DND-41 (cell line): ENCODE results near the gene TTYH2.
A peak's percentile ranks its signal among the peaks of the same experiment; 100 is the strongest.
"Not testable (repeated sequence)": the region's sequence is repeated elsewhere in the genome, so short reads cannot be mapped to it uniquely, and the experiment has no call there.

ENCODE experiments used
- ATAC-seq: fragments of 200-7000 bp; cut with Tn5 transposase; 3 replicates; pipeline ENCODE4 v1.9.1; 2021; ENCODE audit warnings: low read depth; ENCODE audit not compliant: insufficient read depth
- DNase-seq: peaks from one replicate; pipeline ENCODE4 v3.0.0-alpha.2; 2020
- H2AFZ ChIP-seq: 2 replicates; pipeline ENCODE4 v1.6.0; 2012; ENCODE audit warnings: low read depth, low read length
- H3K27ac ChIP-seq: 2 replicates; pipeline ENCODE4 v1.5.1; 2012; ENCODE audit warnings: low read length, inconsistent platforms
- H3K27me3 ChIP-seq: fragments of 200-600 bp; sonication (generic); 2 replicates; pipeline ENCODE4 v1.6.0; 2012; ENCODE audit warnings: low read length, mild to moderate bottlenecking, inconsistent platforms; ENCODE audit not compliant: insufficient read depth, poor library complexity
- H3K36me3 ChIP-seq: 2 replicates; pipeline ENCODE4 v1.5.1; 2012; ENCODE audit warnings: low read length, inconsistent platforms; ENCODE audit not compliant: insufficient read depth
- H3K4me1 ChIP-seq: 2 replicates; pipeline ENCODE4 v1.5.1; 2012; ENCODE audit warnings: mild to moderate bottlenecking, low read length; ENCODE audit not compliant: insufficient read depth
- H3K4me2 ChIP-seq: 2 replicates; pipeline ENCODE4 v1.6.0; 2012; ENCODE audit warnings: mild to moderate bottlenecking, moderate library complexity, low read length, inconsistent platforms; ENCODE audit not compliant: insufficient read depth
- H3K4me3 ChIP-seq, 2 experiments: fragments of 200-600 bp in 1 of 2; shearing (Covaris generic) in 1 of 2; 2 replicates each; pipeline ENCODE4 v1.5.1; 2012 to 2016; ENCODE audit warnings: inconsistent platforms in 2 of 2, low read length in 2 of 2, mild to moderate bottlenecking in 2 of 2, low read depth in 1 of 2, moderate library complexity in 1 of 2
- H3K79me2 ChIP-seq: 2 replicates; pipeline ENCODE4 v1.6.0; 2012; ENCODE audit warnings: low read length, inconsistent platforms; ENCODE audit not compliant: insufficient read depth
- H3K9ac ChIP-seq: 2 replicates; pipeline ENCODE4 v1.6.0; 2012; ENCODE audit warnings: low read depth, mild to moderate bottlenecking, inconsistent platforms, low read length, moderate library complexity
- H3K9me3 ChIP-seq: 2 replicates; pipeline ENCODE4 v1.5.1; 2012; ENCODE audit warnings: low read length, moderate library complexity, mild to moderate bottlenecking, inconsistent platforms; ENCODE audit not compliant: insufficient read depth, severe bottlenecking
- H4K20me1 ChIP-seq: 2 replicates; pipeline ENCODE4 v1.6.0; 2012; ENCODE audit warnings: low read length; ENCODE audit not compliant: insufficient read depth
- CTCF ChIP-seq: IDR thresholded peaks from 2 replicates; pipeline ENCODE4 v1.5.1; 2012; ENCODE audit warnings: borderline replicate concordance, low read length, moderate library complexity, mild to moderate bottlenecking; ENCODE audit not compliant: poor library complexity, severe bottlenecking; ENCODE audit errors: extremely low read depth
- EZH2 ChIP-seq: IDR thresholded peaks from 3 replicates; pipeline ENCODE4 v1.6.1; 2012; ENCODE audit warnings: borderline replicate concordance, low read depth, mild to moderate bottlenecking, moderate library complexity, low read length, inconsistent platforms; ENCODE audit not compliant: severe bottlenecking

The TTYH2 gene

GRCh38 chr17:74280093-74280513 is 66.7 kb downstream of the TTYH2 start:
- DNase-seq (no peak), ATAC-seq (no peak)
- H4K20me1 ChIP-seq: no peaks in the 10 kb centered on the region
- H3K4me2 ChIP-seq: no peak overlapping the region
- peaks cover 7% of the 10 kb centered on the region for H3K27me3 ChIP-seq
- H3K79me2 ChIP-seq: no peaks in the 10 kb centered on the region
- no peak overlapping the region for H2AFZ ChIP-seq
- no peak overlapping the region for H3K27ac ChIP-seq
- H3K9ac ChIP-seq: no peak overlapping the region
- no peaks in the 10 kb centered on the region for H3K4me1 ChIP-seq
- TF ChIP-seq EZH2 (no peak), CTCF (no peak)
- no peaks in the 10 kb centered on the region for H3K36me3 ChIP-seq
- no peaks in the 10 kb centered on the region for H3K9me3 ChIP-seq
- no peak overlapping the region for H3K4me3 ChIP-seq

- DNase-seq: no peak
- H3K36me3 ChIP-seq: no peaks in the 10 kb centered on the region
- H3K4me1 ChIP-seq: no peaks in the 10 kb centered on the region
- peaks cover 6% of the 10 kb centered on the region for H3K27me3 ChIP-seq
- H3K27ac ChIP-seq: no peak overlapping the region
- no peaks in the 10 kb centered on the region for H3K79me2 ChIP-seq
- H3K9ac ChIP-seq: no peak overlapping the region
- H2AFZ ChIP-seq: no peak overlapping the region
- no peak for ATAC-seq
- TF ChIP-seq CTCF: no peak
- TF ChIP-seq EZH2: no peak
- H4K20me1 ChIP-seq: no peaks in the 10 kb centered on the region
- no peak overlapping the region for H3K4me2 ChIP-seq
- H3K4me3 ChIP-seq: no peak overlapping the region
- no peaks in the 10 kb centered on the region for H3K9me3 ChIP-seq
These were observed 68.4 kb downstream of the TTYH2 start for GRCh38 chr17:74281799-74282198.

- not testable (repeated sequence) for H3K9ac ChIP-seq, H3K4me2 ChIP-seq, ATAC-seq, H3K4me3 ChIP-seq, H3K27me3 ChIP-seq, H3K36me3 ChIP-seq, H3K27ac ChIP-seq, DNase-seq, H3K9me3 ChIP-seq, H3K4me1 ChIP-seq, H3K79me2 ChIP-seq, H4K20me1 ChIP-seq, H2AFZ ChIP-seq
These were observed 68.9 kb downstream of the TTYH2 start for GRCh38 chr17:74282274-74282586.

GRCh38 chr17:74282587-74283370 is 69.4 kb downstream of the TTYH2 start:
- no peak overlapping the region for H2AFZ ChIP-seq
- H3K4me3 ChIP-seq: no peak overlapping the region
- H4K20me1 ChIP-seq: no peaks in the 10 kb centered on the region
- ATAC-seq (peak; percentile 79), DNase-seq (peak; percentile 22)
- no peaks in the 10 kb centered on the region for H3K79me2 ChIP-seq
- H3K27me3 ChIP-seq: peaks cover 6% of the 10 kb centered on the region
- H3K36me3 ChIP-seq: no peaks in the 10 kb centered on the region
- TF ChIP-seq CTCF (no peak), EZH2 (no peak)
- no peak overlapping the region for H3K4me2 ChIP-seq
- no peak overlapping the region for H3K9ac ChIP-seq
- H3K27ac ChIP-seq: no peak overlapping the region
- no peaks in the 10 kb centered on the region for H3K4me1 ChIP-seq
- no peaks in the 10 kb centered on the region for H3K9me3 ChIP-seq
